ENCODE measurements around the gene TRIM67.

TRIM67 gene

GRCh38 chr1:231240883-231241735 is 79.3 kb downstream of the TRIM67 start, which contains the start of gene GNPAT (continued):
- peak; percentile 43; the same call in 1 of the 2 replicates for TF ChIP-seq REST (tag by site-specific recombination; IDR thresholded peaks at IDR 0.05)
- TF ChIP-seq ZNF529 (tag by site-specific recombination; IDR thresholded peaks at IDR 0.05; ENCODE audit: insufficient replicate concordance), result no peak
- TF ChIP-seq SCRT1 (tag by site-specific recombination; IDR thresholded peaks at IDR 0.05; ENCODE audit: borderline replicate concordance), result 0 out of 2 replicates have a peak, but pooled peaks have one; percentile 25
- TF ChIP-seq ZNF76 (tag by site-specific recombination; IDR thresholded peaks at IDR 0.05; ENCODE audit: borderline replicate concordance, low read depth), result peak; percentile 68; the same call in 1 of the 2 replicates
- TF ChIP-seq ZNF561 (tag by site-specific recombination; IDR thresholded peaks at IDR 0.05; ENCODE audit: borderline replicate concordance), result peak; percentile 95
- no peak for TF ChIP-seq ZNF544 (tag by site-specific recombination; IDR thresholded peaks at IDR 0.05)
- no peak for TF ChIP-seq ZNF416 (tag by site-specific recombination; IDR thresholded peaks at IDR 0.05)
- TF ChIP-seq ZBTB7A (tag by site-specific recombination; IDR thresholded peaks at IDR 0.05; ENCODE audit: low read depth), result 0 out of 2 replicates have a peak, but pooled peaks have one; percentile 14
- peak; percentile 27; the same call in 1 of the 2 replicates for TF ChIP-seq ZIC2 (tag by site-specific recombination; IDR thresholded peaks at IDR 0.05)
- no peak for TF ChIP-seq ZNF184 (tag by site-specific recombination; IDR thresholded peaks at IDR 0.05)
- peak; percentile 74 for TF ChIP-seq SP3 (tag by site-specific recombination; IDR thresholded peaks at IDR 0.05)
- 0 out of 2 replicates have a peak, but pooled peaks have one; percentile 32 for TF ChIP-seq OVOL3 (tag by site-specific recombination; IDR thresholded peaks at IDR 0.05)
- peak; percentile 56; the same call in 1 of the 2 replicates for TF ChIP-seq MYNN (tag by site-specific recombination; IDR thresholded peaks at IDR 0.05; ENCODE audit: borderline replicate concordance)
- TF ChIP-seq ZBTB26 (tag by site-specific recombination; optimal IDR thresholded peaks at IDR 0.05), result peak; percentile 59
- TF ChIP-seq ZNF302 (tag by site-specific recombination; IDR thresholded peaks at IDR 0.05; ENCODE audit: low read depth), result no peak
- TF ChIP-seq ZNF701 (tag by site-specific recombination; IDR thresholded peaks at IDR 0.05), result no peak
- peak; percentile 67; the same call in 1 of the 2 replicates for TF ChIP-seq ZSCAN23 (tag by site-specific recombination; IDR thresholded peaks at IDR 0.05)
- TF ChIP-seq ZNF157 (tag by site-specific recombination; IDR thresholded peaks at IDR 0.05), result no peak
- TF ChIP-seq PRDM10 (tag by site-specific recombination; IDR thresholded peaks at IDR 0.05), result peak; percentile 94
- no peak; the same call in 1 of the 2 replicates for TF ChIP-seq GLIS1 (tag by site-specific recombination; IDR thresholded peaks at IDR 0.05)
- no peak for TF ChIP-seq ZNF140 (tag by site-specific recombination; IDR thresholded peaks at IDR 0.05)
- TF ChIP-seq ZNF626 (tag by site-specific recombination; IDR thresholded peaks at IDR 0.05), result no peak
- TF ChIP-seq ZNF600 (tag by site-specific recombination; IDR thresholded peaks at IDR 0.05), result peak; percentile 82
- TF ChIP-seq TRIM28 (IDR thresholded peaks at IDR 0.05; ENCODE audit: borderline replicate concordance, low read length), result no peak; the same call in 1 of the 2 replicates
- no peak for TF ChIP-seq KLF10 (tag by site-specific recombination; IDR thresholded peaks at IDR 0.05)
- peak; percentile 64 for TF ChIP-seq ZNF423 (tag by site-specific recombination; IDR thresholded peaks at IDR 0.05)
- peak; percentile 36; the same call in 1 of the 2 replicates for TF ChIP-seq ZNF629 (tag by site-specific recombination; IDR thresholded peaks at IDR 0.05)
- peak; percentile 86 for TF ChIP-seq ZNF335 (tag by site-specific recombination; conservative IDR thresholded peaks at IDR 0.05)
- TF ChIP-seq EGR2 (tag by site-specific recombination; IDR thresholded peaks at IDR 0.05; ENCODE audit: low read depth), result peak; percentile 68
- peak; percentile 39; the same call in 1 of the 2 replicates for TF ChIP-seq ZNF394 (tag by site-specific recombination; IDR thresholded peaks at IDR 0.05; ENCODE audit: borderline replicate concordance)
- TF ChIP-seq ZNF10 (tag by site-specific recombination; IDR thresholded peaks at IDR 0.05), result no peak
- TF ChIP-seq MEIS1 (CRISPR knock-in tag; IDR thresholded peaks at IDR 0.05; ENCODE audit: borderline replicate concordance), result no peak
